ENCODE measurements around the gene HYAL3.
A peak's percentile ranks its signal among the peaks of the same experiment; 100 is the strongest.
"Not testable (repeated sequence)": the region's sequence is repeated elsewhere in the genome, so short reads cannot be mapped to it uniquely, and the experiment has no call there.

The HYAL3 gene

DNA sequence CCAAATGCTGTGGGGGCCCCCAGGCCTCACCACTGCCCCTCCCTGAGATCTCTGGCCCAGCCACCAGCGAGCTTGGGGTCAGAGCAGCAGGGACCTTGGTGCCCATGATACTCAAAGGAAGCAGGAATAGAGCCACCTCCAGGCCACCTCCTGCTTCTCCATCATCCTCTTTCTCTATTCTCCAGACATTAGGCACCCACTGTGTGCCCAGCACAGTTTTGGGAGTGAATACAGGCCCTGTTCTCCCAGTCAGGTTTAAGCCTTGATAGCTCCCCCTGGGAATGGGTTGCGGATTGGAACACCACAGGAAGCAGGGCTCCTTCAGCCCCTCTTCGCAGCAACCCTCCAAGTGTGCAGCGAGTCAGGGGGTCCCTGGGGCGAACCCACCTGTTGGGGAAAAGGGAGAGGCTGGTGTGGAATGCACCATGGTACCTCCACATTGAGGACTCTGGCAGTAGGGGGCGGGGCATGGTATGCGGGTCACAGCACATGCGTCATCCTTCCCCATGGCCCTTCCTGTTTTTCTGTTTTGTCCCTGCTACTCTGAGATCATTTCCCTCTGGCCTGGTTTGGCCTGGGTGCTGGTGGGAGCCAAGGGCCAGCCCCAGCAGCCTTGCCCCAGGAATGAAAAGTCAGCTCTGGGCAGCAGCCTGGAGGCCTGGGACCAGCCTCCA, 44.5 kb downstream of the HYAL3 start:
- DNase-seq, result no peak

DNA sequence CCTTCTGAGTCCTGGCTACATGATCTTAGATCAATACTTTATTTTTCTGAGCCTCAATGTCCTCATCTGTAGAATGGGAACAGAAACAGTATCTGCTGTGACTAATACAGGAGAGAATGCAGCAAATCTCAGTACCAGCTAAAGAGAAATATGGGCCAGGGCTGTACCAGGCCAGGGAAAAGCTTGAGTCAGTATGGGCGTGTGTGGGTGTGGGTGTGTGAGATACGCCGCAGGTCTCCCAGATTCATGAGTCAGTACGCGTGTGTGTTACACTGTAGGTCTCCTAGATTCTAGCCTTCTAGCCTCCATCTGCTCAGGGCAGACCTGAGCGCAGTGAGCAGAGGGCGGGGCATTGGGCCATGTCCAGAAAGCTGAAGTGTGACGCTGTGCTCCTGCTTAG, 48.0 kb downstream of the HYAL3 start:
- DNase-seq, result no peak

DNA sequence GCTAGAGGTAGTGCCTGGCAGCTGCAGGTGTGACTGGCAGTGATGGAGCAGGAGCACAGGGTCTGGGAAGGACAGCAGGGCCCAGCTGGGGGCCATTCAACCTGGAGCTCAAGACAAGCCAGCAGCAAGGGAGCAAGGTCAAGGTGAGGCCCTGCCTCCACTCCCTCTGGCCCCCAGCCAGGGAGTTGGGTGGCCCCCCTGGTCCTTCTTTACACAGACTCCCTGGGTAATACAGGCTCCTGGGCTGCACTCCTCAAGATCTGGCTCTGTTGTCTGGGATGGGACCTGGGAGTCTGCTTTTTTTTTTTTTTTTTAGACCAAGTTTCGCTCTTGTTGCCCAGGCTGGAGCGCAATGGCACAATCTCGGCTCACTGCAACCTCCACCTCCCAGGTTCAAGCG, 48.7 kb downstream of the HYAL3 start:
- DNase-seq, result no peak

DNA sequence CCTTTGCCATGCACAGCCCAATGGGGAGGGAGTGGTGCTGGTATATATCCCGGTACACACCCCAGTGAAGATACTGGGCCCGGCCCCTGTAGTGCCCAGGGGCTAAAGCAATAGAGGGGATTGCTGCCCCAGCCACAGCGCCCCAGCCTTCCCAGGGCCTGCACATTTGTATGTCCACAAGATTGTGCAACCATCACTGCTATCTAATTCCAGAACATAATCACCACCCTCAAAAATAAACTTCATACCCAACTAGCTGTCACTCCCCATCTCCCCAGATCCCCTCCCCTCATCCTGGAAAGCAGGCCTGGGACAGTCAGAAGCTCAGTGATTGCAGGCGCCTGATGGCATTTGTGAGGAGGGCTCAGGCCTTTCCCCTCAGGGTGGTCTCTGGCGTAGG, 49.7 kb downstream of the HYAL3 start:
- no peak for DNase-seq

DNA sequence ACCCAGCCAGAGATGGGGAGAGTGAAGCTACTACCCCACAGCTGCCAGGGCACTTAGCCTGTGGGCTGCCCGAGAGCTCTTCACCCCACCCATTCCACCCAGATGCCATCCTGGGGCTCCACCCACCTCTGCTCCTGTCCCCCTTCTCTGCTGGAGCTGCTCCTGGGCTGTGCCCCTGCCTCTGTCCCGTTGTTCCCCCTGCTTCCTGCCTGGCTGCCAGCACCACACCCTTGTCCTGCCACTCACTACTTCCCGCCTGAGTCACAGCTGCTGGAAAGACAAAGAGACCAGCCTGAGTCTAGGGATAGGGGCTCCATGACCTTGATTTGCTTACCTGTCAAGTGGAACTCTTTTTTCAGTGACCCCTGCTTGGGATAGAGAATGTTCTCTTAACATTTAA, 50.8 kb downstream of the HYAL3 start:
- no peak for DNase-seq

DNA sequence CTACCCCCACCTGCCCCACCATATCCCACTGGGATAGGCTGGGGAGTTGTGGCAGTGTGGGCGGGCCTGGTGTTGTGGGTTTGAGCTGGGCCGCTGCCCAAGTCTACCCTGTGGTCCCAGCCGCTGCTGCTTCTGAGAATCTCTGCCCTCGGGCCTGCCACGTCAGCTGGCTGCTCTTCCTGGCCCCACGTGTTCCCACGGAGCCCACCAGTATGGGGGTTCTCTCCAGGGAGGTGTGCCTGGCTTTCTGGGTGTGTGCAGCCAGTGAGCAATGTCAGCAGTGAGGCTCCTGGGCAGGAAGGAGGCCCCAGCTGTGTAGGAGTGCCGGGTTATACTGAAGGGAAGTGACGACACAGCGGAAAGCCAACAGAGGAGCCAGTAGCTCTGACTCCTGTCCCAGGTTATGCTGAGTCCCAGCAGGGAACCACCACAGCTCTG, 52.7 kb downstream of the HYAL3 start:
- DNase-seq, result peak; percentile 87

DNA sequence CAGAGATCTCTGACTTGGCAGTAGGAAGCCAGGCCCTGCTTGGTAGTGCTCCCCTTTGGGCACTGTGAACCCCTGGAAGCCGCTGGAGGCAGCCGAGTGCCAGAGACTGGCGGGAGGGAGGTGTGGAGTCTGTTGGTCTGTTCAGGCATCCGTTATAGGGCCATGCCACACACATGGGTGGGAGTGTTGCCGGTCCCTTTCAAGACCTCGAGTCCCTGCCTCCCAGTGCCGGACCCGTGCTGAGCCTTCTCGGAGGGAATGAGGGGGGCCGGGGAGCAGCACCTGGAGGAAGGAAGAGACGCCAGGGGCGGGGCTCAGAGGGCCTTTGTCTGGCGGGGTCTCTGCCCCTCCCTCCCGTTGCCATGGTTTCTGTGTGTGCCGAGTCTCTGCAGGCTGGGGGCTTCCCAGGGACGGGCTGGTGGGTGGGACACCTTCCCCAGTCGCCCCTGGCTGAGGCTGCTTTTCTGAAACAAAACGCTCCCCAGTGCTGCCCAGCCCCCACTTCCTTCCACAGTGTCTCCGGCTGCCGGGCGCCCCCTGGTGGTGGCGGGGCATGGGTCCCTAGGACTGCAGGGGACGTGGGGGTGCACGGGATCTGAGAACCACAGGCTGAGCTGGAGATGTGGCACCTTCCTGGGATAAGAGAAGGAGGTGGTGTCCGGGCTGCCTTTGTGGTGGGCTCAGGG, 53.2 kb downstream of the HYAL3 start:
- peak; percentile 93 for DNase-seq

DNA sequence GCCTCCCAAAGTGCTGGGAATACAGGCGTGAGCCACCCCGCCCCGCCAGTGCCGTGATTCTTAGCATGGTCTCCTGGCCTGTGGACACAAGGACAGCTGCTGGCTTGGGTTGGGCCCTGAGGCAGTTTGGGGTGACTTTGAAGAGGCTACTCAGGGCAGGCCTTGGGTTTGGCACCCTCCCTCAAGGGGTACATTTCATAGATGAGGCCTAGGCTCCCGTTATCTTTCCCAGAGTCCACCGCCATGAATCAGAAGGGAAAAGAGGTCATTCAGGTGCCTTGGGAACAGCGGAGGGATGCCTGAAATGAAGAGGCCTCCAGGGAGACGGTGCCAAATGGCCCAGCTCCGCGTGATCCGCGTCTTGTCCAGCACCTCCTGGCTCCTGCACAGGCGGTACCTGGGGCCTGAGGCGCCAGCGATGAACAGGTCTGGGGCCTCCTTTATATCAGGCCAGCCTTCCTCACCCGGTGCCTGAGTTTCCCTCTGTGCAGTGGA, 53.9 kb downstream of the HYAL3 start:
- DNase-seq, result no peak

DNA sequence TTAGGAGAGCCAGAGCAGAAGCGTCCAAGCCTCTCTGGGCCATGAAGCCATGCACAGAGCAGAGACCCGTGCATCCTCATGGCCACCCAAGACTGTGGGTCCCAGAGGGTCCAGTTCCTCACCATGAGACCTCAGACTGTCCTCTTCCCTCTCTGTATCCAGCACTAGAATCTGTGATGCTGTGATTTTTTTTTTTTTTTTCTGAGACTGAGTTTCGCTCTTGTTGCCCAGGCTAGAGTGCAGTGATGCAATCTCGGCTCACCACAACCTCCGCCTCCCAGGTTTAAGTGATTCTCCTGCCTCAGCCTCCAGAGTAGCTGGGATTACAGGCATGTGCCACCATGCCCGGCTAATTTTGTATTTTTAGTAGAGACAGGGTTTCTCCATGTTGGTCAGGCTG, 54.4 kb downstream of the HYAL3 start:
- not testable (repeated sequence) for DNase-seq

DNA sequence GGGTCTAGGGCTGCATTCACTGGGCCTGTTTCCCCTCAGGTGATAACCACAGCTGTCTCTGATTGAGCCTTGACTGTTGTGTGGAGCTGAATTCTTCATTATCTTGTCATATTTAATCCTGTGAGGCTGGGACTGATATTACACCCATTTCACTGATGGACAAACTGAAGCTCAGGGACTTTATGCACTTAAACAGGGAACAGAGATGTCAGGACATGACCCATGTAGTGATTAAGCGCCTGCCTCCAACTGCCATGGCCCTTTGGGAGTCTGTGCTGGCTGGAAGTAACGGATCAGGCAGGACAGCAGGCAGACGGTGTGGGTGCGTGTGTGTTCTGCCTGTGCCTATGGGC, 55.7 kb downstream of the HYAL3 start:
- no peak for DNase-seq

DNA sequence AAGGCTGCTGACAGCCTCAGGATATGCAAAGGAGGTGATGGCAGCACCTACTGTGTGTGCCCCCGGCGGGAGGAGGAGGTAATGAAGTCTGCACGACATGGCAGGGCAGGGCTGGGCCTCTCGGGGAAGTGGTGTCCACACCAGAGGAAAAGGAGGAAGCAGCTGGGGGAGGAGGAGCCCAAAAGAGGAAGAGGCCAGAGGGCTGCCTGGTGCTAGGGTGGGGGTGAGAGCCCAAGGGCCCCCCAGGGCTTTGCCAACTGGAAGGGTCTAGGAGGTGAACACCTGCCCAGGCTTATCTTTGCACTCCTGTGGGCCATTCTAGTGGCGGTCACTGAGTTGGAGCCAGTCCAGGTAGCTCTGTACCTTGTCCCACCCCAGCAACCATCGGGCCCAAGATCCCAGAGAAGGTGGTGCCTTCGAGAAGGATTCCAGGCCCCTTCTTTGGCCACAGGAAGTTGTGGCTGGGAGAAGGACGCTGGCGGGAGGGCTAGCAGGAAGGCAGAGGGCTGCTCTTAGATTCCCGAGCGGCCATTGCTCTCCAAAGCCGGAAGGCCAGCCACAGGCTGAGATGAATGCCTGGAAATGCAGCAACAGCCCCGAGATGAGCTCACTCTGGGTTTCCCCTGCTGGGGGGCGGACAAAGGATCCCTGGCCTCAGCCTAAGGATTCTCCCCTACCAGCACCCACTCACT, 56.2 kb downstream of the HYAL3 start:
- peak; percentile 26 for DNase-seq
